HG02588 (cell line): Measurements from ENCODE around the gene ZBTB7C.

ENCODE experiments used
- ATAC-seq: cut with Tn5 transposase; IDR thresholded peaks from one replicate; pipeline ENCODE4 v1.9.1; 2021; ENCODE audit warnings: mild to moderate bottlenecking, moderate library complexity; ENCODE audit not compliant: unreplicated experiment

ZBTB7C gene

DNA sequence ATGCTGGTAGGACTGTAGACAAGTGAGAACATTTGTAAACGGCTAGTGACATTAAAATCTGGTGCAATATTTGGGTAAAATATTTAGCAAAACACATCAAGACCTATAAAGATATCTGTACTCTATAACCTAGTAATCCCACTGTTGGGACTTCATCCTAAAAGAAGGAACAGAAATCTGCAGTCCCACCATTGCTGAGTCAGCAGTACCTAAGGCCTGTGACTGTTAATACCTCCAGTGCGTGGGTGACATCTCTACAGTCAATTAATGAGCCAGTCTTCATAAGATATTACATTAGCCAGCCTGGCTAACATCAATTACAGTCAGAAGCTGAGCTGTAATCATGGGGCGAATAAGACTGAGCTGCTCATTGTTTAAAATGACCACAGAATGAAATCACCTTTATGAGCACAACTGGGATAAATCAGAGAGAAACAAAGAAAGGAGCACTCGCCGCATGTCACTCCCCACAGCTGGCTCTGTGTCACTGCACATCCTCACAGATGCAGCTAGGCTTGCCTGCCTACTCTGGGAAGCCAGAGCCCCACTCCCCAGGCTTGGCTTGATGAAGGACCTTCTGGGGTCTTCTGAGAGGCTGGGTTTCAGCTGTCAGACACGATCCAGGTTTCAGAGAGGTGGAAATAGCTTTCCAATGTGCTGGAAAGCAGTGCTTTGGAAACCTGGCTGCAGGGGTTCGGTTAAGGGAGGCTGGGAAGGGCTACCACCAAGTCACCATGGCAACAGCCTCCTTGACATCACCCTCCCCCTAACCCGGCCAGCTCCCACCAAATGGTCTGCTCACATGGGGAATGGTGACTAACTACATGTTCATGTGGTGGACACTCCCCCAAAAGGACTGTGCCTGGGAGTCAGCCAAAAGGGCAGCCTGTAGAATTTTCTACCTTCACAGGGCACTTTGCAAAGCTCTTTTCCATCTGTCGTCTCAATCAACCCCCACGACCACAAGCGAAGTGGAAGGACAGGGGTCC, 145.0 kb downstream of the ZBTB7C start:
- no peak for ATAC-seq

DNA sequence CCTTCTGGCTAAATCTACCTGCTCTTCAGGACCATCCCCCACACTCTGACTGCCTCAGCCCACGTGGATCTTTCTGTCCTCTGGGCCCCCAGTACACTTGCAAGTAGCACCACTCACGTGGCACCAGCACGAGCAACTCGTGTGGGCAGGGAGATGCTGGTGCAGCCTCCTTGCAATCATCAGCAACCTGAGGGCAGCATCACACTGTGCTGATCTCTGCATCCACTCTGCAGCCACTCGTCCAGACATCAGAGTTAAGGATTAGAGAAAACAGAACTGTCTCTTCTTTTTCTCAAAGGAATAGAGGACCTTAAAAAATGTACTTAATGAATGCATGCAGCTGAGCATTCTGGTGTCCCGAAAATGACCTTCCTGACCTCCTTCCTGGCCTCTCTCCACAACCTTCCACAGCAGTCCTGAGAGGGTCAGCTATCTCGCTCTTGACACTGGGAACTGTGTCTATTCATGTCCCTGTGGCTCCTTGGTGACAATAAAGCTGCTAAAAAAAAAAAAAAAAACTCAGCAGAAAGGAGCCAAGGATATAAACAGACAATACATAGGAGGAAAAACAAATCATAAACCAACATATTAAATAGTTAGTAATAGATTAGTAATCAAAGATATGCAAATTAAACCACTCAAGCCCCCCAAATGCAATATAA, 145.9 kb downstream of the ZBTB7C start:
- ATAC-seq = no peak

DNA sequence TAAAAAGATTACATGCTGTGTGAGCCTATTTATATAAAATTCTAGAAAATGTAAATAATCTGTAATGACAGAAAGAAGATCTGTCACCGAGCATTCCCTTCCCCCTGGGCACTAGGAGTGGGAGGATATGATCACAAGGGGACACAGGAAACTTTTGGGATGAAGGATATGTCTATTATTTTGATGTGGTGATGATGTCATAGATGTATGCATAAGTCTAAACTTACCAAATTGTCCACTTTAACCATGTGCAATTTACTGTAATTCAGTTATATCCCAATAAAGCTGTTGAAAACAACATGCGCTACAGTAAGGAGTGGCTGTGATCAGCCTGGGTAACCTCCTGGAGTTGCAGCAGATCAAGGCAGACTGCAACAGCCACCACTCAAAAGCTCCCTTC, 148.9 kb downstream of the ZBTB7C start:
- ATAC-seq = no peak

DNA sequence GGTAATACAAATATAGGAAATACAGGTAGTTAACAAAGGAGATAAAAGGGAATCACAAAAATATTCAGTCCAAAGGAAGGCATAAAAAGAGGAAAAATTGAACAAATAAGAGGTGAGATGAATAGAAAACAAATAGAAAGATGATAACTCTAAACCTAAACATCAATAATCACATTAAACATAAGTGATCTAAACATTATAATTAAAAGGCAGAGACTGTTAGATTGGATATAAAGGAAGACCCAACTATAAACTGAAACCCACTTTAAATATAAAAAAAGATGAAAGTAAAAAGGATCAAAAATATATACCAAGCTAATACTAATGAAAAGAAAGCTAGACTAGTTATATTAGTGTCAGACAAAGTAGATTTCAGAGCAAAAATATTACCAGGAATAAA, 152.3 kb downstream of the ZBTB7C start:
- no peak for ATAC-seq

DNA sequence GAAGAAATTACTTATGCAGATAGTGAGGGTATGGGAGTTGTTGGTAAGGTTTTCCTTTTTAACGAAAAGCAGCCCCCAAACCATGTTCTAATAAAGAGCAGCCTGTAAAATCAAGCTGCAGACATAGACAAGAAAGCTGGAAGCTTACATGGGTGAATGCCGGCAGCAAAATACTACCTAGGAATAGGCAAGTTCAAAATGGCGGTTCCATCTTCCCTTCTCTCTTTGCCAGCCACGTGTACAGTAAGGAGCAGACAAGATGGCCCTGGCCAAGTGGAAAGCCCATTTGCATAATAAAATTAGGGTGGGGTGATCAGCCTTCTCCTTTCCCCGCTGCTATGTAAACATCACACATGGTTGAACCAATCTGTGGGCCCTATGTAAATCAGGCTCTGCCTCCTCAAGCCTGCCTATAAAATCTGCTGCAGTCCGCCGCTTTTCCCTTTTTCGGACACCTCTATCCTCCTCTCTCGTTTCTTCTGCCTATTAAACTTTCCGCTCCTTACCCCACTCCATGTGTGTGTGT, 155.0 kb downstream of the ZBTB7C start:
- no peak for ATAC-seq

DNA sequence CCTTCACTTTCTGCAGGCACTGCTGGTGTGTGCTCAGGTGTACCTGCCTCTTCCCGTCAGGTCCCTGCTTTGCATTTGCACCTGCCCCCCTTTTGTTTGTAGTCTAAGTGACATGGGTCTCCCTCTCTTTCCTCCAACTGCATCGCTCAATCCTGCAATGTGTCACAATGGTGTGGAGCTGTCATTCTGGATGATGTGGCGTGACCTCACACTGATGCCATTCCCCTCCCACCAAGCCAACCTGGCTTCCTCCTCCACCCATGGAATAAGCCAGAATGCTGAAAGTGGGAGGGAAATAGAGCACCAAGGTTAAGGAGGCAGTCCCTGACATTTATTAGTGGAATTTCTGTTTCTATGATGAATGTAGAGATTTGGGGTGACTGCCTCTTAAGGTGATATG, 156.7 kb downstream of the ZBTB7C start:
- no peak for ATAC-seq

DNA sequence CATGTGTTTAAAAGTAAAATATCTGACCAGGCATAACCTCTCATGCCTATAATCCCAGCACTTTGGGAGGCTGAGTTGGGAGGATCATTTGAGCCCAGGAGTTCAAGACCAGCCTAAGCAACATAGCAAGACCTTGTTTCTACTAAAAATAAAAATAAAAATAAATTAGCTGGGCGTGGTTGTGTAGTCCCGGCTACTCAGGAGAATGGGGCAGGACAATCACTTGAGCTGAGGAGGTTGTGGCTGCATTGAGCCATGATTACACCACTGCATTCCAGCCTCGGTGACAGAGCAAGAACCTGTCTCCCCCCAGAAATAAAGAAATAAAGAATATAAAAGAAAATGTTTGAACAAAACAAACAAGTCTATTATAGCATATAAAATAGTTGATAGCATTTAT, 158.3 kb downstream of the ZBTB7C start:
- ATAC-seq = no peak

DNA sequence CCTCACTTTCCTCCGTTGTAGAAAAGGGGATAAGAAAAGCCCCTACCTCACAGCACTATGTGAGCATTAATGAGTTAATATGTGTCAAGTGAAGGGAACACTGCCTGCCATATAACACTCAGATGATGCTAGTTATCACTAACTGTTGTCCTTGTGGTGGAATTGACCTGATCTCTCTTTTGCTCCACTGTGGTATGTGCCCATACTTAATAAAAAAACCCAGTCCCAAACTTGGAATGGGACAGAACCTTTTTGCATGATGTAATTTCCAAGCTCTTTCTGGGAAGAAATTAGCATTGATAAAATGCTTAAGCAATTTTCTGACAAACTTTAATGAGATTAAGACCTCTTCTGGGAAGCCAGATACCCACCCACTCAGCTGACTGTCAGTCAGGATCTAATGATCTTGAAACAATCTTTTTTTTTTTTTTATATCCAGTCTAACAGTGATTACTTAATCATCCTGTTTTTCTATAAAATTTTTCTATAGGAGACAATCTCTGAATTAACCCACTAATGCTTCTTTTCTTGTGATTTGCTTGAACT, 158.7 kb downstream of the ZBTB7C start:
- ATAC-seq = no peak

DNA sequence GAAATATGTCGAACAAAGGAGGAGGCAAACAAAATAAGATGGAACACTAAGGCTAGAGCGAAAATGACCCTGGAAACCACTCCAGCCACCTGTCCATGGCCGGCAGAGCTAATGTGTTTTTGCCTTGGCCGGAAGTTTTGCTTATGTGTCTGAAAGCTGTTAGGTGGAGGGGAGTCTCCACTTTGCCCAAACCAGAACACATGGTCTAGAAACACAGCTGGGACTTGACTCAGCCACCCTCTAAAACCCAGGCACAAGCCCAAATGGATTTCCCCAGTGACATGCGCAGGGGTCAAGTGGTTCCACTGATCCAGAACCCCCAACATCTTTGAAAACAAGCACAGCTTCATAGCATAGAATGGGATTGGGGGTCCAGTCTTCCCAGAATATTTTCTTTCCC, 159.3 kb downstream of the ZBTB7C start:
- no peak for ATAC-seq

DNA sequence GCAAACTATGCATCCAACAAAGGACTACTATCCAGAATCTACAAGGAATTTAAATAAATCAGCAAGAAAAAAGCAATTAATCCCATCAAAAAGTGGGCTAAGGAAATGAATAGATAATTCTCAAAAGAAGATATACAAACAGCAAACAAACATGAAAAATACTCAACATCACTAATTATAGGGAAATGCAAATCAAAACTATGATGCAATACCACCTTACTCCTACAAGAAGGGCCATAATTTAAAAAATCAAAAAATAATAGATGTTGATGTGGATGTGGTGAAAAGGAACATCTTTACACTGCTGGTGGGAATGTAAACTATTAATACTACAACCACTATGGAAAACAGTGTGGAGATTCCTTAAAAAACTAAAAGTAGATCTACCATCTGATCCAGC, 164.7 kb downstream of the ZBTB7C start:
- ATAC-seq = no peak

DNA sequence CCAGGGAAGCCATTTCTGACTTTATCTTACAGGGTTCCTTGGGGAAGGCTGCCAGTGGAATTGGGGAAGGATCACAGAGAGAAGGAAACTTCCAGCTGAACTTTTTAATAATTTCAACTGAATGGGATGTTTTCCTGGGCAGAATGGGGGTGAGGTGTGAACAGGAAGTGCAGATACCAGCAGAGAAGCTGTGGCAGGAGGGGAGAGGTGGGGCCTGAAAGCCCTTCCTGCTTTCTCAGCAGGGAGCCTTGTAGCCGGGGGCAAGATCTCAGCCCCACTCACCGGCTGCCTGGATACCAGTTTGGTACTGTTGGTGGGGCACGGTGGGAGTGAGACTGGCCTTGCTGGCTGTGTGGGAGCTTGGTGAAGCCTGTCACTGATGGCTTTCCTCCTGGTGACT, 170.5 kb downstream of the ZBTB7C start:
- no peak for ATAC-seq

DNA sequence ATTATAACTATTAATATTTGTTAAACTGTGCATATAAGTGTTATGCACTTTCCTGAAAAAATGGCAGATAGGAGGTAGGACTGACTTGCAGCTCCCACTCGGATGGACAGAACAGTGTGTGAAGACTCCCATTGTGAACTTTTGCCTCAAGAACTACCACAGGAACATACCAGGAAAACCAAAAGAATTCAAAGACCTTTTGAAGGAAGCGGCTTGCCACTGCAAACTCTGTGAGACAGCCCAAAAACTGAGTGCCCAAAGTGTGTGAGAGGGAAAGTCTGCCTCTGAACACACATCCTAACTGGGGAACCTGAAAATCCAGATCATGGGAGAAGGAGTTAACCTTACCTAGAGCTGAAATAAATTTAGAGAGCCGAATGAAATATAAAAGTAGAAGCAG, 171.0 kb downstream of the ZBTB7C start:
- ATAC-seq = no peak

DNA sequence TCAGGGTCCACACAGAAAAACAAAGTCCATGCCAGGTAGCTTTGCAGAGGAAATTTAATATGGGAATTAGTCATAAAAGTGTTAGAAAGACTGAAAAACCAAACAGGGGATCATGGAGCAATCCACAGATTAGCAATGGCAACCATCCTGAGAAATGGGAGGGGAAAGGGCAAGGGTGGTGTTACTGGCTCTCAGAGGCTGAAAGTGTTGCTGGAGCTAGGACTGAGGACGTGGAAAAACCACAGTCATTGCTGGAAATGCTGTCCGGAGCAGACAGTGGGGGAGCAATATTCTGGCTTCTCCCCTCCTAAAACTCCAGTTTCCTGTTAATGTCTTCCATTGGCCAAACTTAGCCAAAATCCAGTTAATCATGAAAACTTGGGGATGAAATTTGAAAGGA, 172.4 kb downstream of the ZBTB7C start:
- ATAC-seq = no peak

DNA sequence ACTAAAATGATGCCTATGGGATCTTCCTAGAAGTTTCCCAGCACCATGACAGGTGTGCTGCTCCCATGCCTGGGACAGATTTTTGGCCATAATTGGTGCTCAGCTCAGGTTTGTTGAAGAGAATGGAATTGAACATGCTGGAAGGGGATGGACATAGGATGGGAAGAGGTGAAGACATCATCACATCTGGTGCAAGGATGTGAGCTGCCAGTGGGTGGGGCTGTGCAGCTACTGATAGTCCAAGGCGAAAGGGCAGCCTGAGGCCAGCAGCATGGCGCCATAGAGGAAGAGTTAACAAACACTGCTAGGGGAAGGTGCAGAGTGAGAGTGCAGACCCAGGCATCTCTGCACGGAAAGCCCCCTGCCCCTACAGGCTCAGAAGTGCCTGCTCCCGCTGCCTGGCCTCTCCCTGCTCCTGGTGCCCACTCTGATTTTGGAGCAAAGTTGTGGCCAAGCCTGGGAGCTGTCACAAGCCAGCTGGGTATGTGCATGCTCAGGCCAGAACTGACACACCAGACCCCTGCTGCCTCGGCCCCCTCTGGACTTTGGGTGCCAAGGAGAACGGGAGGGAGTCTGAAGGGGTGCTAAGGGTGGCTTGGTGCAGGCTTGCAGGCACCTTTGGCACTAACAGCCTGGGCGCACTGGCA, 178.6 kb downstream of the ZBTB7C start:
- no peak for ATAC-seq

DNA sequence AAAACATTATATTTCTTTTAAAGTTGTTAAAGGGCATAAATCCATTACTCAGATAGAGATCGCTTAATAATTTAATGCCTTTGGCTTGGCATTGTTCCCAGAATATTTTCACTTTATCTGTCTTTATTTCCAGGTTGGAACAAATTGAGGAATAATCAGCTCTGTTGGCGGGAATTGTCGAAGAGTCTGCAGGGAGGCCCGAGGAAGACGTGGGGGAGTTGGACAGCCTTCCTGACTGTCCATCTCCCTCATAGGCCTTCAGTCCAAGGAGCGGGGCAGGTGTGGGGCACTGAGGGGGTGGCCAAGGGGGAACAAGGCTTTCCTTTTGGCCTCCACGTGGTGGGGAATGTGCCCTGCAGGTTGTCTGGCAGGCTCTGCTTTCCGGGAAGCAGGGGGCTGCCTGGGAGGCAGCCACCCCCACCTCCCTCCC, 179.6 kb downstream of the ZBTB7C start:
- ATAC-seq = no peak

DNA sequence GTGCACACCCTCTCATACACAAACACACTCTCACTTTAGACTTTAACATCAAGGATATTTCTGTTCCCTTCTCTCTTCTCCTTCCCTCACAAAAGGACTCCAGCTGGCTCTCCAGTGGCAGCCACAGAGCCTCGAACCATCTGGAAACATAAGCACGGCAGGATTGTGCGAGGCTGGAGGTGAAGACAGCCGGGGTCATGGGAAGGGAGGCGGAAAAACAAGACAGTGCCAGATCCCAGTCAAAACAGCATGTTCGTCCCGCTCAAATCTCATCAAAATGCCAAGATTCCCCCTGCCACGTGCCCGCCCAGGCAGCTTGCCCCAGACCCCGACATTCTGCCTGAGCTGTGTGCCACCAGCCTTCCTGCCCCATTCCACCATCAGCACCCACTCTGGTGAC, 180.3 kb downstream of the ZBTB7C start:
- no peak for ATAC-seq

DNA sequence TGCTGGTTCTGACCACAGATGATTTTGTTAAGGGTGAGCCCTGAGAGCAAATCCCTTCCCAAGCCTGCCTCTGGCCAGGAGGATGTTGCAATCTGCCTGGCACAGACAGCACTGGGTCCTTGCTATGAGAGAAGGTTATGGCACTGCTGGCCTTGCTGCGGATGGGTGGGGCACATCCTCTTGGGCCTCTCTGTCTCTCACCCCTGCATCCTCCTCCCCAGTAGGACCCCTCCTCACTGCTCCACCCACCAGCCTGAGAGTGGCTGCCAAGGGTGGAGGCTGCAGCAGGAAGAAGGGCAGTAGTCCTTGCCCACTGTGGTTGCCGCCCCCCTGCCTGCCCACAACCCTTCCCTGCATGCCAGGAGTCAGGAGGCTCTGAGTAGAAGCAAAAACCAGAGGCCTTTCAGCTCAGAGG, 180.9 kb downstream of the ZBTB7C start:
- ATAC-seq = no peak

DNA sequence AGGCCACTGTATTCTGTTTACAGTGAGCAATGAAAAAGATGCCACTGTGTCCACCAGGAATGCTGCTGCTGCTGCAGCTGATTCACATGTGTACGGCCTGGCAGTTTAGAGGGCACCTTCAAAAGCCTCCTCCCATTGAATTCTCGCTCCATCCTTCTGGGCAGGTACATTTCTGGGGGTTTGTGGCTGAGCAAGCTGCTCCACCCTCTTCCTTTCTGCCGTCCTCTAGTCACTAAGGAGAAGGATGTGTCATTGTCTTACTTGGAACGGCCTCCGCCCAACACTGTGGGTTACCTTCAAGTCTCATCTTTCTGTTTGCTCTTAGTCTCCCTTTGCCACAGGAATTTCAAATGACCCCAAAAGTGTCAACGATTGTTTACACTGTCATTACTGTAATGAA, 182.0 kb downstream of the ZBTB7C start:
- ATAC-seq = no peak

DNA sequence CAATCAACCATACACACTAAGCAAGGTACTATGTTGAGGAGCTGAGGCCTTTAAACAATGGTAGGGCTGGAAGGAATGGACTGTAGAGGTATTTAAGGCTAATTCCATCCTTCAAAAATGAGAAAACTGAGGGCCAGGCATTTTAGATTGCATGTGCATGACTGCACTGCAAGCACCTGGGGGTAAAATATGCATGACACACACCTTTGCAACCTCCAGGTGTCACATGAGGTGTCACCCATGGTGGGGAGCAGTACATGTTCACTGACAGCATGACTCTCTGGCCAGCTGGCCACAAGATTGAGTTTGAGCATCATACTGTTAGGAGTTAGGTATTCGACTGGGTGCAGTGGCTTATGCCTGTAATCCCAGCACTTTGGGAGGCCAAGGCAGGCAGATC, 182.8 kb downstream of the ZBTB7C start:
- ATAC-seq = no peak

DNA sequence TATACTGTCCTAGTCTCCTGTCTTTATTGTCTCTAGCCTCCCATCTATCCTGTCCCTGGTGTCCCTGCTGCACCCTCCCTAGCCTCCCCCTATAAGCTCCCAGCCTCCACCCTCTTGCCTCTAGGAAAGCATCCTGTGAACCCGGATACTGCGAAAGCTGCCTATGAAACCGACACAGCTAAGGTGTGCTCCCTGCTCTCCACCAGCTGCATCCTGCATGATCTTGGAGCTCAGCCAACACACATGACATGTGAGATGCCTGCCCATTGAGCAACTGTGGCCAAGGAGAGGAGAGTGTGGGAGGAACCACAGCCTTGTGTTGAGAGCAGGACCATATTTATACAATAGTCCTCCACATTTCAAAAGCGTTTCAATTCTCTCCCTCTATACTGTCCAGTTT, 187.1 kb downstream of the ZBTB7C start:
- ATAC-seq = no peak

DNA sequence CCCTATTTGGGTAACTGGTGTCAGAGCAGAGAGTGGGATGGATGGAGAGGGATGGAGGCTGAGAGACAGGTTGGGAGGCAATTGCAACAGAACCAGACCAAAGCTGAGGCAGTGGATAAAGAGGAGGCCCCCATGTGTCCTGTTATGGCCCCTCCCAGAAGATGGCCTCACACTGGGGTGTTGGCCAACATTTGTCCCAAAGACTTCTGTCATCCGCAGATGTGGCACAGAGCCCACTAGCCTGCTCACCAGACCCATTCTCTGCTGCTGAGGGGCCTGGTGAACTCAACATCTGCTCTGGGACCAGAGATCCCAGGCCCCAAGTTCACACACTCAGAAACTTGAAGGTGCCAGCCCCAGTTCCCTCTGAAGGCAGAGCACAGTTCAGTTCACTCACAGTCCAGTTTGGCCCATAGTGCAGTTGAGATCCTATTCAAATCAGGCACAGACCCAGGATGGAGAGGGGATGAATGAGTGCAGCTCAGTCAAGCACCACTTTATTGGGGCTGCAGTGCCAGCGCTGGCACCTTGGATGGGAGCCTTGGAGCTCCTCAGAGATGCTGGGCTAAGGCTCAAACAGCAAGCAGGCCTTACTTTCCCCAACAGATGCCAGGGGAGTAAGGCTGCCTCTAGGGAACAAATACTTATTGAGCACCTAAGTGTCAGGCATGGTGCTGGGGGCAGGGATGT, 189.2 kb downstream of the ZBTB7C start:
- no peak for ATAC-seq
